ENCODE results near the gene SUMF1. TPM values are rescaled to one million over a fixed set of nuclear protein-coding genes. Genes with fewer than 3 reads are reported as not detected.

Gene SUMF1
- total and polyA plus RNA-seq, 3 donors from 2014 or later = 18.8 to 42.6 (median 27.6) TPM

GRCh38 chr3:4419920-4420319 is 47.1 kb downstream of the SUMF1 start:
- Histone ChIP-seq H3K36me3 (ENCODE audit: low read depth, missing control alignments) (no peaks in the 10 kb centered on the region), H3K4me3 (no peak overlapping the region), H3K27me3 (no peaks in the 10 kb centered on the region), H3K9me3 (no peaks in the 10 kb centered on the region), H3K4me1 (no peaks in the 10 kb centered on the region), H3K27ac (no peak overlapping the region)
- no peak for DNase-seq
- no peak for TF ChIP-seq POLR2A (IDR thresholded peaks at IDR 0.05)
- no peak for TF ChIP-seq CTCF (IDR thresholded peaks at IDR 0.05)
- intact Hi-C loops (cut with DNase I; ENCODE audit: low total_unique reads) = no loop called here
- WGBS, 2 donors = 94 to 100% methylated on average over 1 of the region's 1 CpG

GRCh38 chr3:4419386-4419785 is 47.7 kb downstream of the SUMF1 start:
- TF ChIP-seq POLR2A (IDR thresholded peaks at IDR 0.05) (no peak), CTCF (IDR thresholded peaks at IDR 0.05) (no peak)
- Histone ChIP-seq H3K4me3 (no peak overlapping the region), H3K4me1 (no peaks in the 10 kb centered on the region), H3K27ac (no peak overlapping the region), H3K36me3 (ENCODE audit: low read depth, missing control alignments) (no peaks in the 10 kb centered on the region), H3K9me3 (no peaks in the 10 kb centered on the region), H3K27me3 (no peaks in the 10 kb centered on the region)
- WGBS, 2 donors = 89 to 94% methylated on average over 3 of the region's 3 CpGs
- DNase-seq = no peak
- intact Hi-C loops (cut with DNase I; ENCODE audit: low total_unique reads) = no loop called here

- Histone ChIP-seq H3K36me3 (ENCODE audit: low read depth, missing control alignments) (no peaks in the 10 kb centered on the region), H3K9me3 (no peaks in the 10 kb centered on the region), H3K4me1 (no peaks in the 10 kb centered on the region), H3K27me3 (no peaks in the 10 kb centered on the region), H3K27ac (no peak overlapping the region), H3K4me3 (no peak overlapping the region)
- intact Hi-C loops (cut with DNase I; ENCODE audit: low total_unique reads) = no loop called here
- TF ChIP-seq POLR2A (IDR thresholded peaks at IDR 0.05) (no peak), CTCF (IDR thresholded peaks at IDR 0.05) (no peak)
- WGBS, 2 donors = 89 to 95% methylated on average over 4 of the region's 4 CpGs
- no peak for DNase-seq
Measured at GRCh38 chr3:4418156-4418555, 48.9 kb downstream of the SUMF1 start.

- 61 to 93% methylated on average over 1 of the region's 1 CpG for WGBS, 2 donors
- H3K36me3 ChIP-seq (ENCODE audit: low read depth, missing control alignments) = no peaks in the 10 kb centered on the region
- no peaks in the 10 kb centered on the region for H3K4me1 ChIP-seq
- H3K9me3 ChIP-seq = no peaks in the 10 kb centered on the region
- intact Hi-C loops (cut with DNase I; ENCODE audit: low total_unique reads) = no loop called here
- no peak overlapping the region for H3K4me3 ChIP-seq
- H3K27me3 ChIP-seq = no peaks in the 10 kb centered on the region
- no peak for DNase-seq
- TF ChIP-seq CTCF (IDR thresholded peaks at IDR 0.05) = no peak
- TF ChIP-seq POLR2A (IDR thresholded peaks at IDR 0.05) = no peak
- H3K27ac ChIP-seq = no peak overlapping the region
Measured at GRCh38 chr3:4417449-4417848, 49.6 kb downstream of the SUMF1 start.

GRCh38 chr3:4416961-4417360 is 50.1 kb downstream of the SUMF1 start:
- TF ChIP-seq POLR2A (IDR thresholded peaks at IDR 0.05) (no peak), CTCF (IDR thresholded peaks at IDR 0.05) (no peak)
- H3K4me3 ChIP-seq = no peak overlapping the region
- H3K4me1 ChIP-seq = no peaks in the 10 kb centered on the region
- no peaks in the 10 kb centered on the region for H3K9me3 ChIP-seq
- H3K36me3 ChIP-seq (ENCODE audit: low read depth, missing control alignments) = no peaks in the 10 kb centered on the region
- no peak for DNase-seq
- no peaks in the 10 kb centered on the region for H3K27me3 ChIP-seq
- intact Hi-C loops (cut with DNase I; ENCODE audit: low total_unique reads) = no loop called here
- no peak overlapping the region for H3K27ac ChIP-seq
- WGBS, 2 donors = 87 to 94% methylated on average over 6 of the region's 6 CpGs
